Left renal pelvis (tissue), 4 donors: Measurements from ENCODE around the gene LILRB2. TPM values are rescaled to one million over a fixed set of nuclear protein-coding genes. Genes with fewer than 3 reads are reported as not detected.
"Not testable (repeated sequence)": the region's sequence is repeated elsewhere in the genome, so short reads cannot be mapped to it uniquely, and the experiment has no call there.

Source experiments
- DNase-seq, 4 donors: peaks; one replicate each; pipeline ENCODE4 v3.0.0-alpha.2; 2013; ENCODE audit warnings: low read depth in 4 of 4, low spot score in 3 of 4
- polyA plus RNA-seq, 4 donors: library from polyadenylated mRNA; unstranded; fragments of 120-200 nt; gene quantifications; one replicate each; pipeline ENCODE4 v1.2.1, GENCODE V29; 2013; ENCODE audit not compliant: insufficient read length in 4 of 4

The LILRB2 gene
- polyA plus RNA-seq, 4 donors: 0.80 to 1.9 (median 1.3) TPM

DNA sequence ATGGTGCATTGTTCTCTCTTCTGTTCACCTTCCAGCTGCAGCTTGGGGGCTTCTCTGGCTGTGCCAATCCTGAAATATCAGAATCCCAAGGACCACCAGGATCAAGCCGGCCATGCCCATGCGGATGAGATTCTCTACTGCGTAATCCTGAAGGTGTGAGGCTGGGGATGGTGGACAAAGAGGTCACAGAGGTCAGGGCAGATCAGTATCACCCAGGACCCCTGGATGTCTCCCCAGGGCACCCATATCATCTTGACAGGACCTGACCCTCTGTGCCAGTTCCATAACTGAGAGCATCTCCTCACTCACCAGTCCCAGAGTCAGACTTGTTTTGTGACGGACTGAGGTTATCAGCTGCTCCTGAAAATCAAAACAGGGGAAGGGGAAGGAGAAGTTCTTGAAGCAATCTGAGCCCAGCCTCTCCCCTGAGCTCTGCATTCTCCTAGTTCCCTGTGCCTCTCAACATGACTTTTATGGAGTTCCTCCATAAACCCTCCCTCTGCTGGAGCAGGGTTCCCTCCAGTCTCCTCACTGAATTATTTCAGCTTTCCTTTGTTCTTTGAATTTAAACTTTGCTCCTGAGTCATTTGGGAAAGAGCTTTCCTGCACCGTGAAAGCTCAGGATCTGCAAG lies 26.6 kb upstream of the LILRB2 start:
- no peak for DNase-seq

DNA sequence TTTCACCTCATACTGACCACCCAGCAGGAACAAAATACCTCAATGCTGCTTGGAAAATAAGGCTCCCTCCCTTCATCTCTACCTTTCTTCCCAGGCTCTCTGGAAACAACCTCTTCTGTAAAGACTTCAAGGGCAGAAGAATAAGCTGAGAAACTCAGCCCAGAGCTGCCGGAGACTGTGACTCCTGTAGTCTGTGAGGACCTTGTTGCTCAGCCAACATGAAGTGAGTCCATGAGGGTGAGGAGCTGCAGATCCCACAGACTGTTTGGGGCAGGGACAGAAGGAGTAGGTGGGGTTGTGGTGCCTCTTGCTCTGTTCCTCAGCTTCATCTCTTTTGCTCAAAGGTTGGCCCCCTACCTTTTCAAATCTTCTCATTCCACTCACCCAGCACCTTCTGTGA lies 24.2 kb upstream of the LILRB2 start:
- DNase-seq: no peak

DNA sequence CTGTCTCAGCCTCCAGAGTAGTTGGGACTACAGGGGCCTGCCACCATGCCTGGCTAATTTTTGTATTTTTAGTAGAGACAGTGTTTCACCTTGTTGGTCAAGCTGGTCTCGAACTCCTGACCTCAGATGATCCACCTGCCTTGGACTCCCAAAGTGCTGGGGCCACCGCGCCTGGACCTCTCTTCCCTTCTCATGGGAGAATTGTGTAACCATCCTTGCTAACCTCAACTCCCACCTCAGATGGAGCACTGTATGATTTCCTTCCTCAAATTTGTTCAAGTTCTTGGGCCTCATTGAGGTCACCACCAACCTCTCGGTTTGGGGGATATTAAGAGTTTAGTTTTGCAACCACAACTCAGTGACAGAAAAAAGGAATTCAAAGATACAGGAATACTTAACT lies 21.3 kb upstream of the LILRB2 start:
- no peak for DNase-seq

DNA sequence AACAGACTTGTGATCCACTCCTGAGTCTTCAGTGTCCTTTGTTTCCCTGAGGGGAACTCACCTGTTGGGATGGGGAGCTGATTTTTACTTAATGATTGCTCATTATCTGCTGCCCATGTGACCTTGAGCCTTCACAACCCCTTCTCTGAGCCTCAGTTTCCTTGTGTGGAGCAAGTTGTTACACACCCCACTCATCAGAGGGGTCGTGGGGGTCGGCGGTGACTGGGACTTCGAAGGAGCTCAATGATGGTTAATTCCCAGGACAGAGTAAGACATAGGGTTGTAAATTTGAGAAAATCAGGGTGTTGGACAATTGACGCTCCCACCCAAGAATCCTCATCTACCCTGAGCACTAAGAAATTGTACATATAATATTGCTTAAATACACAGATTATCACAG lies 18.6 kb upstream of the LILRB2 start:
- DNase-seq: no peak

DNA sequence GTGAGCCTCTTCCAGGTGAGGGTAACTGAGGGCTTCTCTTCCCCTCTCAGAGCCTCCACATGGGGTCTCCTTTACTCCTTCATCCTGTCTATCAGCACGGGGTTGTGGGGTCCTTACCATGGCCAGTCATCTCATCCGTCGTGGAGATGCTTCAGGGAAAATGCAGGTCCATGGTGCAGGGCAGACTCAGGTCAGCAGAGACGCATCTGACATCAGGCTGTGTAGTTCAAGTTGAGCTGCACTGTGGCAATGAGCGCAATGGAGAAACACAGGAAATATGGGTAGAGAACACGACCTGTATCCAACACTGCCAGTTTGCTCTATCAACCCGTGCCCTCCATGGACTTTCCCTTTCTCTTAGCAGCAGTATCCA lies 18.2 kb upstream of the LILRB2 start:
- DNase-seq: no peak

DNA sequence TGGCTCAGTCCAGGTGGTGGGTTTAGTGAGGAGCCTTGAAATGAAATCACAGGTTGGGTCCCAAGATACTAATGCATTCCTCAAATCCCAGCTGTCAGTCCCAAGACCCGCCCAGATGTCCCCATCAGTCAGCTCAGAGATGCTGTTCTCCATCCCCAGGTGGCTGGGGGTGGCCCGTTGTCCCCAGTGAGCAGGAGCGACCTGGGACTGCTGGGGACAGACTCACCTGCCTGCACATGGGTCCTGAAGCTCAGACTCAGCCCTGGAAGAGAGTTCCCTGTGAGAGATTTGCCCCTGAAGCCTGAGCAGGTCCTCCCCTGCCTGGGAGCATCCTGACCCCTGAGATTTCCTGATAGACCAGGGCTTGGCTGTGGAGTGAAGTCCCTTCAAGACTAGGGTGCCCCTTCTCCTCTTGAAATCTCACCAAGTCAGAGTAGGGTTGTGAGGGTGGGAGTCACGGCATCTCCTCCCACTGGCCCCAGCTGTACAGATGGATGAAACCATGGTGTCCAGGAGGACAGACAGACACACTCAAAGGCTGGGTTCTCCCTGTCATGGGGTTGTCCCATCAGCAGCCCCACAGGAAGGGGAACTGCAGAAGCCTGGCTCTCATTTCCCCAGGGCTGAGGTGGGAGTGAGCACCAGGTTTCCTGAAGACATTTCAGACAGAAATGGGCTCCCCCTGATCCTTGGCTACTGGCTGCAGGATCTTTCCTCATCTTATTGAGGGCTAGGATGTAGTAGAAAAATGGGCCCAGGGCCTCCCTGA lies 17.6 kb upstream of the LILRB2 start:
- DNase-seq: no peak

DNA sequence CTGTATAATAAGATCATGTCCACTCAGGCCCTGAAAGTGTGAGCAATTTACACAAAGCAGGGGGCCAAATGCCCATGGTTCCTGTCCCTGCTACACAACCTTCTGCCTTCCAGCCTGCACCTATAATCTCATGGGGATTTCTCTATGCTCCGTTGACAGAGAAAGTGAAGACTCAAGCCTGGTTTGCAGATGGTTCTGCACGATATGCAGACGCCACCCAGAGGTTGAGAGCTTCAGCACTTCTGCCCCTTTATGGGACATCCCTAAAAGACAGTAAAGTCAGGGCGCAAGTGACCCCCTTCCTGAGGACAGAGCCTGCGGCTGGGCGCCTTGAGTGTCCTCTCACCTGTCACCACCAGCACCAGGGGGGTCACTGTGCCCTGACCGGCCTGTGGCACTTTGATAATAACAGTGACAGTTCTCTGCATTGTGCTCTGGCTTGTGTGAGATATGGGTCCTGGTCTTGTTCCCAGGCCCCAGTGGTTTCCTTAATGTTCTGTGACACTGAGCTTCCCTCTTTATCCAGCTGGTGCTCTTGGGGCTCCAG lies 16.9 kb upstream of the LILRB2 start:
- no peak for DNase-seq

DNA sequence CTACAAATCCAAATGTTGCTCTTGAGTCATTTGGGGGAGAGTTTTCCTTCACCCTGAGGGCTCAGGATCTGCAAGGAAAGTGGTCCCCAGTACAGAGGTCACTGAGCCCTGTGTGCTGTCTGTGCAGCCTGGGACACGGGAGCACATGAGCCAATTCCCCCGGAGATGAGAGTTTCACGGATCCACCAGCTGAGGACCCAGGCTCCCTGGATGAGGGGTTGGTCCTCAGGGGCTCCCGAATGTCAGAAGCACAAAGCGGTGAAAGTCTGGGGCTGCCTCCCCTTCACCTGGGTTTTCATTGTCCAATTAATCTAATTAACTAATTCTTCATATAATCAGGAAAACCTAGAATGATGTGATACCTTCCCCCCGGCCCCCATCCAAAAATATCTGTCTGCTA lies 13.6 kb upstream of the LILRB2 start:
- DNase-seq: no peak

DNA sequence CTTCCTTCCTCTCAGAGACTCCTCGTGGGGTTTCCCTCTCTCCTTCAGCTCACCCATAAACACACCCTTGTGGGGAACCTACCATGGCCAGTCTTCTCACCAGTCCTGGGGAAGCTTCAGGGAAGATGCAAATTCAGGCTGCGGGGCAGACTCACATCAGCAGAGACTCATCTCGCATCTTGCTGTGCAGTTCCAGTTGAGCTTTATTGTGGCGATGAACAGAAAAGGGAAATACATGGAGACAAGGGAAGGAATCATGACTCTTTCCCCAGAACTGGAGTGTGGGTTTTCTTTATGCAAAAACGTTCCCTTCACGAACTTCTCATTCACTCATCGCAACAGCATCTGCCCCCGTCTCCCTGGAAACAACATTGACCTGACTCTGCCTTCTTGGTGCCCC lies 8.2 kb upstream of the LILRB2 start:
- not testable (repeated sequence) for DNase-seq

DNA sequence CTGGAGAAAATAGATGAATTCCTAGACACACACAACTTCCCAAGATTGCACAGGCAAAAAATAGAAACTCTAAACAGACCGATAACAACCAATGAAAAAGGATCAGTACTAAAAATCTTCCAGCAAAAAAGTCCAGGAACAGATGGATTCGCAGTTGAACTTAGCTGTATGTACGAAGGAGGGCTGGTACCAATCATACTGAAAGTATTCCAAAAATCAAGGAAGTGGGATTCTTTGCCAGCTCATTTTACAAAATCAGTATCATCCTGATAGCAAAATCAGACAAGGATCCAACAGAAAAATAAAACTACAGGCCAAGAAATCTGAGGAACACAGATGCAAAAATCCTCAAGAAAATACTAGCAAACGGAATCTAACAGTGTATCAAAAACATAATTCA lies 6.5 kb upstream of the LILRB2 start:
- no peak for DNase-seq

DNA sequence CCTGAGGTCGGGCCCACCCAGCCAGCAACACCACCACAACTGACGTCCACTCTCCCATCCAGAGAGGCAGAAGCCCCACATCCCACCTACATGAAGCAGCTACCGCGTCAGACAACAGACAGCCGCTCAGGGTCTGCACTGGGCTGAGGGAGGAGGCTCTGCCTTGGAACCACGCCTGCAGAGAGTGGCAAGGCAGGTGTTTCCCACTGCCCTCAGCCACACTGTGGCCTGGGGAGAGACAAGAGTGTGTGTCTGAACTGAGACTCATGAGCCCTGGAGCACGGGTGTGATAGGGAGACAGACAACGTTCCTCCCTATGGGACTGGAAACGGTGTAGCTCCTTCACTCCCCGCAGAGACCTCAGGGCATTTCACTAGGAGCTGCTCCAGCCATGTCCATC lies 5.4 kb upstream of the LILRB2 start:
- DNase-seq: not testable (repeated sequence)

DNA sequence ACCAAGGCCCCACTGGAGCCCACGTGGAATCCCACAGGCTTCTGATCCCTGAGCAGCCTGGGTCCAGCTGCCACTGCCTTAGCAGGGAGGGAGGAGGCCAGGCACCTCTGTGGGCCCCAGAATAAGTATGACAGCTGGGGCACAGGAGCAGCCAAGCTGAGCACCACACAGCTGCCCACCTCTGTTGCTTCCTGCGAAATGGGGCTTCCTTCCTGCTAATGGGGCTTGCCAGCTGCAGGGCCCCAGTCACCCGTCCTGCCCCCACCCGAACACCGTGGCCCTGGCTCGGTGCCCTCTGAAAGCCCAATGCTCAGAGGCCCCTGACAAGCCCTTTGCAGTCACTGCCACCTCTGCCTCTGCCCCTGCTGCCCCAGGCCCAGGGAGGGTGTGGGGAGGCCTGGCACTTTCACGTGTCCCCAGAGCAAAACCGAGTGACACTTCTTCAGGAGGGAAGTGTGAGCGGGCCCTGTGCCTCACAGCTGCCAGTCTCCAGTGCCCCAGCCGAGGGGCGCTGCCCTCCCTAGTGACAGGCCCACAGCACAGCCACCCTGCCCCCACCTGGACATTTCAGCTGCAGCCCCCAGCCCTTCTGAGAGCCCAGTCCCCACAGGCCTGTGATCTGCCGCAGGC lies 4.6 kb upstream of the LILRB2 start:
- DNase-seq: not testable (repeated sequence)

DNA sequence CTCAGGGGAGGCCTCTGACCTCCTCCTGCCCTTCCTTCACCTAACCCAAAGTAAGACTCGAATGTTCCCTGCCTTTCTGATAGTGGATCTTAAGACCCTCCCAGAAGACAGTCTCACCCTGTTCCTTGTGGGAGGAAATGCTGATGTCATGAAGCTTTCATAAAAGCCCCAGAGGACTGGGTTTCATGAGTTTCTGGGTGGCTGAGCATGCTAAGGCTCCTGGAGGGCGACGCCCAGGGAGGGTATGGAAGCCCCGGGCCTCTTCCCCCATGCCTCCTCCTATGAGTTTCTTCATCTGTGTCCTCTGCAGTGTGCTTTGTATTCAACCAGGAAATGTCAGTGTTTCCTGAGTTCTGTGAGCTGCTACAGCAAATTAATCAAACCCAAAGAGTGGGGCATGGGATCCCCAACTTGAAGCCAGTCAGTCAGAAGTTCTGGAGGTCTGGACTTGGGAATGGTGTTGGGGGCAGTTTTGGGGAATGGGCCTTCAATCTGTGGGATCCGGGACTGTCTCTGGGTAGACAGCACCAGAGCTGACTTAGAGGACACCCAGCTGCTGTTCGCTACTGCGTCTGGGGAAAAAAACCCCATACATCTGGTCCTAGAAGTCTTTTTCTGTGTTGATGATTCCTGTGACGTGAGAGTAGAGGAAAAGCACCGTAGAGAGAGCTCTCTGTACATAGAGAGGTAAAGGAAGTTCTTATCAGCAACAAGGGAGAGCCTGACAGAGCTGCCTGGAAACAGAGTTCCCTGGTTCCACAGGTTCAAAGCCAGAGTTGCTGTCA lies 2.0 kb upstream of the LILRB2 start:
- no peak for DNase-seq

DNA sequence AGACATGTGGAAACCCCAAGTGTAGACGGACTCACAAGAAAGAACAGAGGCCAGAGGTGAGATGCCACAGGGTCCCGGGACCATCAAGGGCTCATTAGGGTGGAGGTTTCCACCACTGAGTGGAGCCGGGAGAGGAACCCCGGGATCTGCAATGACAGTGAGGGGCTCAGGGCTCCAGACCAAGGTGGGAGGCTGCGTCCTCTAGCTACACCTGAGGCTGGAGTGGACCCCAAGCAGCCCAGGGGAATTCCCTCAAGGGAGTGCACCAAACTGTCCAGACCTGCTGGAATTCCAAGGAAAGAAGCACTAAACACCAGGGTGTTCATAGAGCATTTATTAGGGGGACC lies 792 bp upstream of the LILRB2 start:
- DNase-seq: not testable (repeated sequence)

DNA sequence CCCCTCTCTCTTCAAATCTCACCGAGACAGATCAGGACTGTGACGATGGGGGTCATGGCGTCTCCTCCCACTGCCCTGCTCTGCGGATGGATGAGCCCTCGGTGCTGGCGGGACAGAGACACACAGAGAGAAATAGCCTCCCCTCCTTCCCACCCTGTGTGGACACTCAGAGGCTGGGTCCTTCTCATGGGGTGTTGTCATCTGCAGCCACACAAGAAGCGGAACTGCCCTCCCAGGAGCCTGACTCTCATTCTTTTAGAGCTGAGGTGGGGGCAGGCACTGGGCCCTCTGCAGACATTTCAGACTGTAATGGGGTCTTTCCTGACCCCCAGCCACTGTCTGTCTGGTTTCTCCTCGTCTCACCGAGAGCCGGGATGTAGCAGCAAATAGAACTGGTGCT lies 469 bp downstream of the LILRB2 start:
- not testable (repeated sequence) for DNase-seq

DNA sequence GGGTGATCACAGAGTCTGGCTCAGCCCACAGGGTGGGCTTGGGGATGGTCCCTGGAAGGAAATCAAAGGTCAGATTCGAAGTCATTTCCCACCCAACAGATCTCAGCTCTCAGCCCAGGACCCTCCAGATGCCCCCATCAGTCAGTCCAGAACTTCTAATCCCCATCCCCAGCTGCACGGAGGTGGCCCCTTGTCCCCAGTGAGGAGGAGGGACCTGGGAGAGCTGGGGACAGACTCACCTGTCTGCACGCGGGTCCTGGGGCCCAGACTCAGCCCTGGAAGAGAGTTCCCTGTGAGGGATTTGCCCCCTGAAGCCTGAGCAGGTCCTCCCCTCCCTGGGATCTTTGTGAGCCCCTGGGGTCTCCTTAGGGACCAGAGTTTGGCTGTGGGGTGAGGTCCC lies 885 bp downstream of the LILRB2 start:
- DNase-seq: not testable (repeated sequence)

DNA sequence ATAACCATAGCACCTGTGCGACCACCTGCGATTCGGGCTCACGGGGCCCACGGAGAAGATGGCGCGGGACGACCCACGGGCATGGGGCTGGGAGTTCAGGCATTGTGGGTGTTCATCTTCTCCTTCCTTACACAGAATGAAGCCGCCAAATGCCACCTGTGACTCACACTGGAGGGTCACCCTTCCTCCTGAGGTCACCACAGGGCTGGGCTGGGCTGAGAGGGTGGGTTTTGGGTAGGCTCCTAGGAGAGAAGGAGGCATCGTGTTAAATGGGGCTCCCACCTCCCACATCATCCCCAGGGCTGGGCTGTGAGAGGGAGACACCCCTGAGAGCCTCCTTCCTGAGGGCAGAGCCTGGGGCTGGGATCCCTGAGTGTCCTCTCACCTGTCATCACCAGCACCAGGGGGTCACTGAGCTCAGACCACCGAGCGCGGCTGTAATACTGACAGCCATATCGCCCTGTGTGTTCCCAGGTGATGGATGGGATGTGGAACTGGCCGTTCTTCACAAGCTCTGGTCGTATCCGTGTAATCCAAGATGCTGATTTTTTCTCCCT lies 1.4 kb downstream of the LILRB2 start:
- DNase-seq: no peak

DNA sequence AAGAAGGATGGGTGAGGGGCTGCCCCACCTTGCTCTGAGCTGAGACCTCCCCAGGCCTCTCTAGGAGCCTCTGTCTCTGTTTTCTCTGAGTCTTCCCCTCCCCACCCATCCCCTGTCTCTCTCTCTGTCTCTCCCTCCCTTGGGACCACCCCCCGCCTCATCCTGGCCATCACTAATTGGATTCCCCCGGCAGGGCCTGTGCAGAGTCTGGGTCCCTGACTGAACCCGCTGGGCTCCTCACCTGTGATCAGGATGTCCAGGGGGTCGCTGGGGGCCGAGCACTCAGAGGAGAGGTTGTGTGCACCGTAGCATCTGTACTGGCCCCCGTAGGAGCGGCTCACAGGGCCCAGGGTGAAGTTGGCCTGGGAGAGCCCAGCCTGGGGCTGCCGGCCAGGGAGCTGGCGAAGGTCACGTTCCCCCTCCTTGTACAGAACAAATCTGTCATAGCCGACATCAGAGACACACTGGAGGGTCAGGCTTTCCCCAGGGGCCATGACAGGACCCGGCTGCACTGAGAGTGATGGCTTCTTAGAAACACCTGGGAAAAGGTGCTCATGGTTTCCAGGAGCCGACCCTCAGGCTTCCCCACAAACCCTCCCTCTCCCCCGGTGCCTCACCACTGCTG lies 2.2 kb downstream of the LILRB2 start:
- not testable (repeated sequence) for DNase-seq

DNA sequence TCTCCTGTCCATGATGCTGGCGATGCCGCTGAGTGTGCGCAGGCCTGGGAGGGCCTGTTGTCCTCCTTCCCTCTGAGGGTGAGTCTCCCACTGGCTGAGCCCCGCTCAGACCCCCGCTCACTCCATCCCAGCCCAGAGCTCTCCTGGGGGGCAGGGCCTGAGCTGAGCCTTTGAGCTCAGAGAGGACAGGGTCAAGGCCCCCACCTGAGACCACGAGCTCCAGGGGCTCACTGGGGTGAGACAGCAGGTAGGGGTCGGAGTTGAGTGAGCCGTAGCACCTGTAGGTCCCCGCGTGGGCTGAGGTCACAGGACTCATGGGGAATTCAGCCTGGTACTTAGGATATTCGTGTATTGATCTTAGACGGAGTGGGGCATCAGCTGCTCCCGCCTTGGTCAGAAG lies 2.9 kb downstream of the LILRB2 start:
- not testable (repeated sequence) for DNase-seq

DNA sequence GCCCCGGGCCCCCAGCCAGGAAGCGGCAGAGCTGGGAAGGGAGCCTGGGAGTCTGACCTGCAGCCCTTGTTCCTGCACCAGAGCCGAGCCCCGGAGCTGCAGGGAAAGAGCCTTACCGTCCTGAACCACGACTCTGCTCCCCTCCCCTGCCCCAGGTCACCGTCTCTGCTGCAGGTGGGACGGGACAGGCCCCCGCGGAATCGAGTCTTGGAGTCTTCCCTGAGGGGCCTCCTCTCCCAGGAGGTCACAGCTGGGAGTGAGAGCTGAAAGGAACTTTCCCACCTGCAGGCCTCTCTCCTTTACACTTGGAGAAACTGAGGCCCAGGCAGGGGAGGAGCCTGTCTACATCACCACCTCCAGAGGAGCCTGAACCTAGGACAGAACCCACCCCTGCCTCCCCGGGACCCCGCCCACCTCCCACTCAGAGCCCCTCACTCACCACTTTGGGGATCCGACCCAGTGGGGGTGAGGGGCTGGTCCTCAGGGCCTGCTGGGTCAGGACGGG lies 3.7 kb downstream of the LILRB2 start:
- not testable (repeated sequence) for DNase-seq
